ENCODE results near the gene MTARC1. TPM values are rescaled to one million over a fixed set of nuclear protein-coding genes. Genes with fewer than 3 reads are reported as not detected.
A peak's percentile ranks its signal among the peaks of the same experiment; 100 is the strongest.

MTARC1 gene
- total RNA-seq, 1 donor from 2014 or later: 5.8 TPM

GRCh38 chr1:220810963-220811362 is 24.2 kb downstream of the MTARC1 start:
- TF ChIP-seq, protein P1, sequence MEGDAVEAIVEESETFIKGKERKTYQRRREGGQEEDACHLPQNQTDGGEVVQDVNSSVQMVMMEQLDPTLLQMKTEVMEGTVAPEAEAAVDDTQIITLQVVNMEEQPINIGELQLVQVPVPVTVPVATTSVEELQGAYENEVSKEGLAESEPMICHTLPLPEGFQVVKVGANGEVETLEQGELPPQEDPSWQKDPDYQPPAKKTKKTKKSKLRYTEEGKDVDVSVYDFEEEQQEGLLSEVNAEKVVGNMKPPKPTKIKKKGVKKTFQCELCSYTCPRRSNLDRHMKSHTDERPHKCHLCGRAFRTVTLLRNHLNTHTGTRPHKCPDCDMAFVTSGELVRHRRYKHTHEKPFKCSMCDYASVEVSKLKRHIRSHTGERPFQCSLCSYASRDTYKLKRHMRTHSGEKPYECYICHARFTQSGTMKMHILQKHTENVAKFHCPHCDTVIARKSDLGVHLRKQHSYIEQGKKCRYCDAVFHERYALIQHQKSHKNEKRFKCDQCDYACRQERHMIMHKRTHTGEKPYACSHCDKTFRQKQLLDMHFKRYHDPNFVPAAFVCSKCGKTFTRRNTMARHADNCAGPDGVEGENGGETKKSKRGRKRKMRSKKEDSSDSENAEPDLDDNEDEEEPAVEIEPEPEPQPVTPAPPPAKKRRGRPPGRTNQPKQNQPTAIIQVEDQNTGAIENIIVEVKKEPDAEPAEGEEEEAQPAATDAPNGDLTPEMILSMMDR (IDR thresholded peaks at IDR 0.05; ENCODE audit: insufficient read depth, low read length, severe bottlenecking): no peak
- FAIRE-seq (peak; percentile 60), DNase-seq (ENCODE audit: low read depth) (no peak)
- Histone ChIP-seq H3K4me3 (ENCODE audit: low read depth, low read length) (no peak overlapping the region), H3K27me3 (ENCODE audit: control insufficient read depth, insufficient read depth, low read length) (no peaks in the 10 kb centered on the region), H3K36me3 (ENCODE audit: control insufficient read depth, insufficient read depth, low read length) (no peaks in the 10 kb centered on the region)

DNA sequence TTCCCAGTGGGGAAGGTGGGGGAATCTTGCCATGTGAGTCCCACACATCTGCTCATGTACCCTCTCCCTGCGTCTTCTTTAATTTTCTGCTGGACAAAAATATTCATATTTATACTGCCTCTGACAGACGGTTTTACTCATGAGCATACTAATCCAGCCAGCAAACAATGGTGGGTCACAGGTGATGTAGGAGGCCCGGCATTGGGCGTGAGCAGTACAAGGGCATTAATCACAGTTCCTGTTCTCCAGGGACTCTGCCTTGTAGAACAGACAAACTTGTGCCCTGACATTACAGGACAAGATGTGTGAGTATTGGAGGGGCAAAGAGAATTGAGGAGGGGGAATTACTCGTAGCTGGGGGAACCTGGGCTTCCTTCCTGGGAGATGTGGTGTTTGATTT is 25.0 kb downstream of the MTARC1 start:
- FAIRE-seq (no peak), DNase-seq (ENCODE audit: low read depth) (peak; percentile 61)
- TF ChIP-seq, protein P1 (IDR thresholded peaks at IDR 0.05; ENCODE audit: insufficient read depth, low read length, severe bottlenecking): no peak
- Histone ChIP-seq H3K4me3 (ENCODE audit: low read depth, low read length) (no peak overlapping the region), H3K27me3 (ENCODE audit: control insufficient read depth, insufficient read depth, low read length) (no peaks in the 10 kb centered on the region), H3K36me3 (ENCODE audit: control insufficient read depth, insufficient read depth, low read length) (no peaks in the 10 kb centered on the region)

DNA sequence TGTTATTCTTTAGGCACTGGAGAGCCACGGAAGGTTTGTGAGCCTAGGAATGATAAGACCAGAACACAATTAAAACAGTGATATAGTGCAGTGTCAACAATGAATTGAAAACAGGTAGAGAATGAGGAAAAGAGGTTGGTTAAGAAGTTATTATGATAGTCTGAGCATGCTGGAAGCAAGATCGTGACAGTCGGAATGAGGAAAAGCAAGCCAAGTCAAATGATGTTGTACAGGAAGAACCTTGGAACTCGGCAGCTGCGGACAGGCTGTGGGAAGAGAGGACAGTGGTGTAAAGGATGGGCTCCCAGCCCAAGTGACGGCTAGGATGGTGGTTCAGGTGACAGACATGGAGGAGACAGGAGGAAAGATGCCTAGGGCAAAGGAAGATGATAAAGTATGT is 25.6 kb downstream of the MTARC1 start:
- H3K36me3 ChIP-seq (ENCODE audit: control insufficient read depth, insufficient read depth, low read length): no peaks in the 10 kb centered on the region
- DNase-seq (ENCODE audit: low read depth) (no peak), FAIRE-seq (no peak)
- no peak overlapping the region for H3K4me3 ChIP-seq (ENCODE audit: low read depth, low read length)
- H3K27me3 ChIP-seq (ENCODE audit: control insufficient read depth, insufficient read depth, low read length): no peaks in the 10 kb centered on the region
- TF ChIP-seq, protein P1 (IDR thresholded peaks at IDR 0.05; ENCODE audit: insufficient read depth, low read length, severe bottlenecking): no peak

DNA sequence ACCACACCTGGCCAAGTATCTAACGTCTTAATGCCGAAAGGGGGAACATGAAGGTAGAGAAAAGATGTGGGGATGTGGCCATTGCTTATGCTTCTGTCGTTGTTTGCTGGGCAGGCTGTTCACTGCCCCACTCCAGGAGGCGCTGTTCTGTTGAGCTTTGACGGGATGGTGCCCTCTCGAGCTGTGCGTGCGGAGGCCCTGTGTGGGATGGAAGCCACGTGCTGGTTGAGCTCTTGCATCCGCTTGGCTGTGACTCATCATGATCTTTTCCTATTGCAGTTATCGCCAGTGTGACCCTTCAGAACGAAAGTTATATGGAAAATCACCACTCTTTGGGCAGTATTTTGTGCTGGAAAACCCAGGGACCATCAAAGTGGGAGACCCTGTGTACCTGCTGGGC is 26.3 kb downstream of the MTARC1 start:
- Histone ChIP-seq H3K36me3 (ENCODE audit: control insufficient read depth, insufficient read depth, low read length) (no peaks in the 10 kb centered on the region), H3K4me3 (ENCODE audit: low read depth, low read length) (no peak overlapping the region), H3K27me3 (ENCODE audit: control insufficient read depth, insufficient read depth, low read length) (no peaks in the 10 kb centered on the region)
- no peak for DNase-seq (ENCODE audit: low read depth)
- FAIRE-seq: no peak
- TF ChIP-seq, protein P1 (IDR thresholded peaks at IDR 0.05; ENCODE audit: insufficient read depth, low read length, severe bottlenecking): no peak

DNA sequence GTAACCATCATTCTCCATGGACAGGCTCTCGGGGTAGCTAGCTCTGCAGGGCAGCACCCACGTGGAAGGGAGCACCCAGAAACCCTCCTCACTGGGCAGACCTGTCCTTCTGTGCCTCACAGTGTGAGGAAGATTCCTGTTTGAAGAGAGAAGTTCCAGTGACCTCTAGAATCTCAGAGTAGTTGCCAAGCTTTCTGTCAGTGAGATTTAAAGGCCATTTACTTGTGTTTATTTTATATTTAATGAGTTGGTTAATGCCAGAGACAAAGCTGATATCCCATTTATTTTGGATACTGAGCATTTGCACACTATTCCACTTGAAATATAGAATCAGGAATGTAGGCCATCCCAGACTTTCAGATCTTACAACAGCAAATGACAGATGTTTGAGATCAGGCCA is 28.7 kb downstream of the MTARC1 start:
- H3K36me3 ChIP-seq (ENCODE audit: control insufficient read depth, insufficient read depth, low read length): no peaks in the 10 kb centered on the region
- FAIRE-seq (no peak), DNase-seq (ENCODE audit: low read depth) (no peak)
- H3K4me3 ChIP-seq (ENCODE audit: low read depth, low read length): no peak overlapping the region
- H3K27me3 ChIP-seq (ENCODE audit: control insufficient read depth, insufficient read depth, low read length): no peaks in the 10 kb centered on the region
- TF ChIP-seq, protein P1 (IDR thresholded peaks at IDR 0.05; ENCODE audit: insufficient read depth, low read length, severe bottlenecking): no peak

DNA sequence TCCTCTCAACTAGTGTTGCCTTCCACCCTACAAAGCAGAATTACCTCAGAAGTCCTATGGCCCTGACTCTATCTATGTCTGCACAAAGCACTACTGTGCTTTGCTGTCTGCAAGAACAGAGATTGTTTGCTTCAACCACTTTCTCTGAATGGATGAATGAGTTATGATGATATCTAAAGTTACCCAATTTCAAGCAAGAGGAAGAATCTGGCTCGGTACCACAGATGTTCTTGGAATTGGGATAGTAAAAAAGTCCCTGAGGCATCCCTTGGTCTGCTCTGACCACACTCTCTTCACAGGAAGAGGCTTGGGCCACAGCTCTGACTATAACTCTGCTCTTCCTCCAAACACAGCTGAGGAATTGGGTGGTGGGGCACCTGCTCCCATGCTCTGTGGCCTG is 31.2 kb downstream of the MTARC1 start:
- TF ChIP-seq, protein P1 (IDR thresholded peaks at IDR 0.05; ENCODE audit: insufficient read depth, low read length, severe bottlenecking): no peak
- DNase-seq (ENCODE audit: low read depth) (no peak), FAIRE-seq (no peak)
- H3K27me3 ChIP-seq (ENCODE audit: control insufficient read depth, insufficient read depth, low read length): no peaks in the 10 kb centered on the region
- no peaks in the 10 kb centered on the region for H3K36me3 ChIP-seq (ENCODE audit: control insufficient read depth, insufficient read depth, low read length)
- H3K4me3 ChIP-seq (ENCODE audit: low read depth, low read length): no peak overlapping the region
